Cardiac fibroblast (primary cell): ENCODE results near the gene PTS.
A peak's percentile ranks its signal among the peaks of the same experiment; 100 is the strongest.

Experiments
- DNase-seq, 2 donors: peaks; one replicate each; pipeline versions ENCODE4 v3.0.0 to v3.0.0-alpha.2; 2010; ENCODE audit warnings: low read depth in 2 of 2
- H3K4me3 ChIP-seq, 2 donors: replicated peaks in 1 of 2; 1 replicate in 1 of 2; 2 replicates in 1 of 2; pipeline ENCODE4 v1.5.1; 2011; ENCODE audit warnings: low read depth in 2 of 2, low read length in 2 of 2, mild to moderate bottlenecking in 2 of 2, moderate library complexity in 1 of 2
- TF ChIP-seq, protein P1 (sequence below): IDR thresholded peaks from one replicate; pipeline ENCODE4 v1.5.1; 2011; ENCODE audit warnings: low read depth, mild to moderate bottlenecking, low read length, inconsistent platforms

The PTS gene

DNA sequence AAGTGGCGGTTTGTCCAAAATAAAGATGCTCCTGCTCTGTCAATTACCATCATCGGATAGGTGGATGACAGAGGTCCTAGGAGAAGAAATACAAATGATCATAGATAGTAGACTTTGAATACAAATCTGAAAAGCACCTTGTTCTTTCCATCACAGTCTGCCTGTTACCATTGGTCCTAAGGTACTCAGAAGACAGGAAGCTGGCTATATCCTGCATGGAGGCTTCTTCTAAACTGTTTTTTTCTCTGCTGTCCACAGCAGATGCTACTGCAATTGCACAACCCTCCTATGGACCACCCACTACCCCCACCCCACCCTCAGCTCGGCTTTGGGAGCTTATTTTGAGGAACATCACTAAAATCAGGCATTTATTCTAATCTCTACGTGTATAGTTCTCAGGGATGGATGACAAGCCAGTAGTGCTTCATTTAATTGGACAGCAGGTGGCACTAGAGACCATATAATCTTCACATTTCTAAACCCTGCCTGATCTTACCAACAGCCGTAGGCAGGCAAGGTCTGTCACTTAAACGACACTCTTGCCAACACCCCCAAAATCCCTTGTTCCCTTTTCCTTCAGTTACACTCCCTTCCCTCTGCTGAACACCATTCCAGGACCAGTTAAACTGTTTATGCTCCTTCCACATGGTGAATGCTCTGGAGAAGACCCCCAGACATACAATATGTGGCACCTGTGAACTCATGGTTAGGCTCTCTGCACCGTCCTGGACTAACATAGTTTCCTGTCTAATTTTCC is 6.6 kb upstream of the PTS start:
- TF ChIP-seq, protein P1, sequence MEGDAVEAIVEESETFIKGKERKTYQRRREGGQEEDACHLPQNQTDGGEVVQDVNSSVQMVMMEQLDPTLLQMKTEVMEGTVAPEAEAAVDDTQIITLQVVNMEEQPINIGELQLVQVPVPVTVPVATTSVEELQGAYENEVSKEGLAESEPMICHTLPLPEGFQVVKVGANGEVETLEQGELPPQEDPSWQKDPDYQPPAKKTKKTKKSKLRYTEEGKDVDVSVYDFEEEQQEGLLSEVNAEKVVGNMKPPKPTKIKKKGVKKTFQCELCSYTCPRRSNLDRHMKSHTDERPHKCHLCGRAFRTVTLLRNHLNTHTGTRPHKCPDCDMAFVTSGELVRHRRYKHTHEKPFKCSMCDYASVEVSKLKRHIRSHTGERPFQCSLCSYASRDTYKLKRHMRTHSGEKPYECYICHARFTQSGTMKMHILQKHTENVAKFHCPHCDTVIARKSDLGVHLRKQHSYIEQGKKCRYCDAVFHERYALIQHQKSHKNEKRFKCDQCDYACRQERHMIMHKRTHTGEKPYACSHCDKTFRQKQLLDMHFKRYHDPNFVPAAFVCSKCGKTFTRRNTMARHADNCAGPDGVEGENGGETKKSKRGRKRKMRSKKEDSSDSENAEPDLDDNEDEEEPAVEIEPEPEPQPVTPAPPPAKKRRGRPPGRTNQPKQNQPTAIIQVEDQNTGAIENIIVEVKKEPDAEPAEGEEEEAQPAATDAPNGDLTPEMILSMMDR, result peak; percentile 63
- H3K4me3 ChIP-seq, result no peak overlapping the region
- DNase-seq, result peak; percentile 86 to 87

DNA sequence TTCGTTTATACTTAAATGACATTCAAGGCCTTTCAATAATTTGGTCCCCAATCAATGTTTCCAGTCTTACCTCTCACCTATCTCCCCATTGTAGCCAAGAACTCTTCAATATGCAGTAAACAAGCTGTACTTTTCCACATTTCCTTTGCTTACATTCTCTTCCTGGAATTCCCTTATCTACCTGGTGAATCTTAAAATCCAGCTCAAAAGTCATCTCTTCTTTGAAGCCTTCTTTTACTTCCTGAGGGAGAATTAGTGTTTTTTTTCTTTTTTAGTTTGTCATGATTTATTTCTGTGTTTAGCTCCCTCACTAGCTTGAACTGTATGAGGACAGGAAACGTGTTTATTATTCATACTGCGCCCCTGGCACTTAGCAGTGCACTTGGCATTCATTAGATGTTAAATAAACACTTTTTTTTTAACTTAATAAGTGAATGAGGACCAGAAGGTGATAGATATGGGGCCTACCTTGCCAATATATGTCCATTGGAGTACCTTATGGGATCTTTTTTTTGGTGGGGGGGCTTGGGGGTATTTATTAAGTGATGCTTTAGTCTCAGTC is 4.9 kb upstream of the PTS start:
- no peak overlapping the region for H3K4me3 ChIP-seq
- TF ChIP-seq, protein P1, result no peak
- DNase-seq, result no peak

DNA sequence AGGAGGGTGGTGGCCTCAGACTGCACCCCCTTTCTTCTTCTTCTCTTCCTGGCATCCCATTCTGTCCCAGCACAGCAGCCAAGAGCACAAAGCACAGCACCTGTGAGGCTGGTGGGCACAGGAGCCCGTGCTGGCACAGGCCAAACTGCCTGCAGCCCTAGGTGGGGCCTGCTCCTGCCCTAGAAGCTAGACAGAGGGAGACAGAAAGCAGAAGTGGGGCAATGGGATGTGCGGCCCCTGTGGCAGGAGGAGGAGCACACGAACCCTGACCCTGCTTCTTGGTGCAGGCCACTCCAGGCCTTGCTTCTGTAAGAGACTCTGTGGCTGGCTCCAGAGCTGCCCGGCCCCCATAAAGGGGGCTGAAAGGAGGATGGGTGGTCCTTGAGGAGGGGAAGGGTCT is 3.9 kb upstream of the PTS start:
- TF ChIP-seq, protein P1, result no peak
- no peak overlapping the region for H3K4me3 ChIP-seq

GRCh38 chr11:112223121-112223520 is 3.1 kb upstream of the PTS start:
- TF ChIP-seq, protein P1, result no peak
- no peak overlapping the region for H3K4me3 ChIP-seq
- DNase-seq, result peak in 1 of 2 donors; percentile 36

More for the DNA sequence above, 3.9 kb upstream of the PTS start:
- no peak for DNase-seq

- TF ChIP-seq, protein P1, result no peak
- H3K4me3 ChIP-seq, result no peak overlapping the region
- DNase-seq, result no peak
These were observed 2.3 kb upstream of the PTS start for GRCh38 chr11:112223754-112224532.

- peak in 1 of 2 donors; percentile 85 for DNase-seq
These were observed 521 bp upstream of the PTS start for GRCh38 chr11:112225753-112226061.

More at GRCh38 chr11:112225753-112226061, 521 bp upstream of the PTS start:
- TF ChIP-seq, protein P1, result no peak
- H3K4me3 ChIP-seq, result peak overlapping the region; percentile 79 to 89
